IPS-20b (cell line): ENCODE measurements around the gene NT5C2.

Experiments
- H3K27ac ChIP-seq: one replicate; pipeline ENCODE4 v1.5.1; 2013; ENCODE audit warnings: low read length
- H3K27me3 ChIP-seq: 2 replicates; pipeline ENCODE4 v1.6.1; 2013; ENCODE audit warnings: mild to moderate bottlenecking, low read length, inconsistent platforms; ENCODE audit not compliant: insufficient read depth
- H3K36me3 ChIP-seq: 2 replicates; pipeline ENCODE4 v1.6.1; 2013; ENCODE audit warnings: low read depth, mild to moderate bottlenecking, inconsistent platforms, low read length, moderate library complexity; ENCODE audit not compliant: insufficient read depth
- H3K4me1 ChIP-seq: 2 replicates; pipeline ENCODE4 v1.6.1; 2013; ENCODE audit warnings: mild to moderate bottlenecking, control low read depth, inconsistent platforms, low read length, moderate library complexity; ENCODE audit not compliant: insufficient read depth
- H3K4me3 ChIP-seq: 2 replicates; pipeline ENCODE4 v1.5.1; 2013; ENCODE audit warnings: mild to moderate bottlenecking, low read length, inconsistent platforms
- H3K9ac ChIP-seq: 2 replicates; pipeline ENCODE4 v1.6.1; 2013; ENCODE audit warnings: low read depth, mild to moderate bottlenecking, inconsistent platforms, low read length, moderate library complexity
- H3K9me3 ChIP-seq: 2 replicates; pipeline ENCODE4 v1.6.1; 2013; ENCODE audit warnings: mild to moderate bottlenecking, low read depth, low read length, inconsistent platforms; ENCODE audit not compliant: insufficient read depth

Gene NT5C2

GRCh38 chr10:103044942-103045489 lies 148.1 kb downstream of the NT5C2 start:
- H3K27me3 ChIP-seq = no peaks in the 10 kb centered on the region
- no peak overlapping the region for H3K4me3 ChIP-seq
- no peak overlapping the region for H3K27ac ChIP-seq
- peaks cover 24% of the 10 kb centered on the region for H3K4me1 ChIP-seq
- no peaks in the 10 kb centered on the region for H3K9me3 ChIP-seq
- H3K36me3 ChIP-seq = no peaks in the 10 kb centered on the region
- H3K9ac ChIP-seq = no peak overlapping the region

- no peaks in the 10 kb centered on the region for H3K27me3 ChIP-seq
- no peak overlapping the region for H3K27ac ChIP-seq
- no peaks in the 10 kb centered on the region for H3K36me3 ChIP-seq
- peaks cover 24% of the 10 kb centered on the region for H3K4me1 ChIP-seq
- H3K9ac ChIP-seq = no peak overlapping the region
- no peak overlapping the region for H3K4me3 ChIP-seq
- H3K9me3 ChIP-seq = no peaks in the 10 kb centered on the region
These were observed 150.2 kb downstream of the NT5C2 start for GRCh38 chr10:103042908-103043307.

GRCh38 chr10:103042129-103042528 lies 150.9 kb downstream of the NT5C2 start:
- Histone ChIP-seq H3K9ac (no peak overlapping the region), H3K27me3 (no peaks in the 10 kb centered on the region), H3K4me3 (no peak overlapping the region), H3K9me3 (no peaks in the 10 kb centered on the region), H3K27ac (no peak overlapping the region), H3K36me3 (no peaks in the 10 kb centered on the region), H3K4me1 (peaks cover 24% of the 10 kb centered on the region)

- H3K27me3 ChIP-seq = no peaks in the 10 kb centered on the region
- no peak overlapping the region for H3K9ac ChIP-seq
- H3K27ac ChIP-seq = no peak overlapping the region
- no peaks in the 10 kb centered on the region for H3K9me3 ChIP-seq
- H3K36me3 ChIP-seq = no peaks in the 10 kb centered on the region
- peaks cover 24% of the 10 kb centered on the region for H3K4me1 ChIP-seq
- H3K4me3 ChIP-seq = no peak overlapping the region
These were observed 151.7 kb downstream of the NT5C2 start for GRCh38 chr10:103041391-103041790.

- Histone ChIP-seq H3K4me3 (no peak overlapping the region), H3K36me3 (no peaks in the 10 kb centered on the region), H3K27me3 (no peaks in the 10 kb centered on the region), H3K9ac (no peak overlapping the region), H3K27ac (no peak overlapping the region), H3K9me3 (no peaks in the 10 kb centered on the region), H3K4me1 (peaks cover 24% of the 10 kb centered on the region)
These were observed 152.7 kb downstream of the NT5C2 start for GRCh38 chr10:103040418-103040817.

- Histone ChIP-seq H3K36me3 (no peaks in the 10 kb centered on the region), H3K9ac (no peak overlapping the region), H3K27ac (no peak overlapping the region), H3K27me3 (no peaks in the 10 kb centered on the region), H3K9me3 (no peaks in the 10 kb centered on the region), H3K4me3 (no peak overlapping the region), H3K4me1 (peaks cover 13% of the 10 kb centered on the region)
These were observed 154.5 kb downstream of the NT5C2 start for GRCh38 chr10:103038570-103038969.
